ENCODE data around the gene OR10Z1.

OR10Z1 gene, protein sequence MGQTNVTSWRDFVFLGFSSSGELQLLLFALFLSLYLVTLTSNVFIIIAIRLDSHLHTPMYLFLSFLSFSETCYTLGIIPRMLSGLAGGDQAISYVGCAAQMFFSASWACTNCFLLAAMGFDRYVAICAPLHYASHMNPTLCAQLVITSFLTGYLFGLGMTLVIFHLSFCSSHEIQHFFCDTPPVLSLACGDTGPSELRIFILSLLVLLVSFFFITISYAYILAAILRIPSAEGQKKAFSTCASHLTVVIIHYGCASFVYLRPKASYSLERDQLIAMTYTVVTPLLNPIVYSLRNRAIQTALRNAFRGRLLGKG

DNA sequence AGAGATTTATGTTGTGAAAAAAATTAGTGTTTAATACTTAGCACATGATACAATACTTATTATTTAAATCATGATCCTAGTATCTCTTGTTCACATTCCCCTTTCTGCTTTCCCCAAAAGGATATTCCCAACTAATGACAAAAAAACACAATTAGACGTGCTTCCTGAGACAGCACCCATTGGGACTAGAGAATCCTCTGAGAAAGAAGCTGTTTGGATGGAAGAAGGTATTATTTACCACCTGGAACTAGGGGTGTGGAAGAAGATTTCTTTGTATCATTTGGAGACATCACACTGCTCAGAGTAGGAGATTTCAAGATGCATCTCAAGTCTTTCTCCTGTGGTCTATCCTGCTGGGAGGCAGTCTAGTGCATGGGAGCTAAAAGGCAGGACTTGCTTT is at the start of gene OR10Z1:
OR10Z1 (plus strand) TSS at position 301 of the 400 bp plus-strand sequence. CDS start 1,171 bp downstream, outside the sequence.
- DNase-seq: no peak

DNA sequence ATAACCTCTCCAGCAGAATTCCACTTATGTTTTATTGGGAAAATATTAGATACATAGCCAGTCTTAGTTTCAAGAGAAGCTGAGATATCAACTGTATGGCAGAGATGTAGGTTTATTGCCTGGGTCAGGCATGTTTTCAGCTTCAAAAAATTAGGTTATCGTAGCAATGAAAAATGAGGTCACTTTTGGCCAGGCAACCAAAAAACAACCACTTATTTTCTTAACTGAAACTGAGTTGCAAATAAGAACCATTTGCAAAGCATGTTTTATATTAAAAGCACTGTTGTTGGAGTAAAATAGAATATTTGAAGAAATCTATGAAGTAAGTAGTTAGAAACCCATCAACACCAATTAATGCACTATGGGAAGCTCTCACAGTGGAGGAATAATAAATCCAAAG is 45.4 kb upstream of the OR10Z1 start:
- no peak for DNase-seq

GRCh38 chr1:158563853-158564252 is 41.2 kb upstream of the OR10Z1 start:
- DNase-seq: no peak

- no peak for DNase-seq
These were observed 40.5 kb upstream of the OR10Z1 start for GRCh38 chr1:158564608-158565007.

DNA sequence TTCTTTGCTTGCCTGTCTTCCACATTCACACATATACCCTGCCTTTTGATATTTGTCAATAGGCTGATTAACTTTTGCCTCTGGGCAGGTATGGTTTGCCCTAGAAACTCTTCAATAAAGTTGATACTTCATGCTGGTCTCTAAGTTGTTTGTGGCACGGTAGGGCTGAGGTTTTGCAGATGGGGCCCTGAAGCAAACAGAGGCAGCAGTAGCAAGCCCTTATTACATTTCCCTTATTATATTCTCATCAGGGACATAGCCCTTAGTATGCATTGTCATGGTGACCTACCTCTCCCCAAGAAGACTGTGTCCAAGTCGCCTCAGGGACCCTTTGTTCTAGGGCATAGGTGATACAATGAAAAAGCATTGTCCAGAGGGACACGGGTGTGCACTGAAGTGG is 34.6 kb upstream of the OR10Z1 start, which contains the start of gene OR6P1:
OR6P1 (minus strand) TSS at position 101 of the 400 bp plus-strand sequence. CDS start 6,976 bp downstream, outside the sequence.
- no peak for DNase-seq

GRCh38 chr1:158572226-158572625 is 32.8 kb upstream of the OR10Z1 start:
- no peak for DNase-seq

DNA sequence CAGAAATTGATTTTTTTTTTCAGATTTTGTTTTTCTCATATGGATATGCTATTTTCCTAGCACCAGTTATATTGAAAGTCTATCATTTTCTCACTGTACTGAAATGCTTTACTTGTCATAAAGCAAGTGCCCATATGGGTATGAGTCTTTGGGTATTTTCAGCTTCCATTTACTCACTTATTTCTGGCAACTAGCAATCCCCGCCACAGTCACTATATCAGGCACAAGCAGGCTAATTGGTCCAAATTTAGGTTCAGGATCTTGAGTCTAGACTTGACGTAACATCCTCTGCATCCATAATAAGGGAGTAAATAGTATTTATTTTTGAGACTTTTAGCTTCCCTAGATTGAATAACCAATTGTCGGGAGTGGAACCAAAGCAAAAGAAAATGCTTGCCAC is 27.5 kb upstream of the OR10Z1 start:
- DNase-seq: no peak

GRCh38 chr1:158579733-158580132 is 25.3 kb upstream of the OR10Z1 start, which contains the start of gene OR10X1:
Gene OR10X1, minus strand, starts transcription at chr1:158579899. Its CDS starts 0 bp downstream, at chr1:158579899.
- no peak for DNase-seq

- DNase-seq: no peak
These were observed 21.1 kb upstream of the OR10Z1 start for GRCh38 chr1:158583962-158584361.

GRCh38 chr1:158586942-158587341 is 18.1 kb upstream of the OR10Z1 start:
- no peak for DNase-seq

GRCh38 chr1:158600735-158601134 is 4.3 kb upstream of the OR10Z1 start:
- DNase-seq: no peak

DNA sequence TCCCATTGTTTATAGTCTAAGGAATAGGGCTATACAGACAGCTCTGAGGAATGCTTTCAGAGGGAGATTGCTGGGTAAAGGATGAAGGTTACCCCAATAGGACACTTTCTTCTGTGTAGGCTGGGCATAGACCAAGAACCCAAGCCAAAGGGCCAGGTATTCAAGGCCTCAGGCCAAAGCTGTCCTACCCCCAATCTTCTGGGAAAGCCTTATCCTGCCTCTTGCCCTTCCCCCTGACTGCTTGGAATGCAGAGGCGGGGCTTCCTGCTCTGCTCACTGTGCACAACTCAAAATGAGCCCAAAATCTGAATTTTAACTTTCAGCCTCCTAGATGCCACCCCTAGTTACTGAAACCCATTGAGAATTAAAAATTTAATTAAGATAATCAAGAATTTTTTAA is 2.2 kb downstream of the OR10Z1 start:
- DNase-seq: no peak

DNA sequence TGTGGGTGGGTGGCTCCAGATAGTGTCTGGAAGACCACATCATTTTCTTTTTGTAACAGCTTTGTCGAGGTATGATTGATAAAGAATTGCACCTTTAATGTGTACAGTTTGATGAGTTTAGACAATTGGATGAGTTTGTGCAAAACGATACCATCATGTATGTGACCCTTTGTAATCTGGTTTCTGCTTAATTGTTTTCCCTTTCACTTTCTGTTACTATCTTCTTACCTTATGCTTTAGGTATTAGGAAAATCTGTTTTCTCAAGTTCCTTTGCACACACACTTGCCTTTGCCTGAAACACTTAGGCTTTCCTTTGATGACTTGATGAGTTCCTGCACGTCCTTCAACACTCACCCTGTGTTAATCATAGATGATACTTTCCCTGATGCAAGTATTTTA is 6.8 kb downstream of the OR10Z1 start:
- no peak for DNase-seq

DNA sequence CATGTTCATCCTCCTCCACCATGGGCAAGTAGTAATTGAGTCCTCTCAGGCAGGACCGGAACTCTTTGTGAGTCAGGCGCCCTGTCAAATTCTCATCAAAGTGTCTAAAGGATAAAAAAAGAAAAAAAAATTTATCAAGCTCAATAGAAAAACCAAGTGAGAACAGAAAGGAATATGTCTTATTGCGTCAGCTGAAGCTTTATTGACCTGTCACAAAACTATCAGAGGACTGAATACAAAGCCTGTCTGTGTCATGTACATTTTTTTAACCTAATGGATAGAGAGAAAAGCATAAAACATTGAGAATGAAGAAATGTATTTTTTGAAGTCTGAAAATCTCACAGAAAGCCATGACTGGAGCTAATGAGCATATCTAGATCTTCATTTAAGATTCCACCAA is 8.7 kb downstream of the OR10Z1 start:
- DNase-seq: no peak

- no peak for DNase-seq
These were observed 33.1 kb downstream of the OR10Z1 start for GRCh38 chr1:158638146-158638545.

- DNase-seq: no peak
These were observed 33.8 kb downstream of the OR10Z1 start for GRCh38 chr1:158638904-158639303.

DNA sequence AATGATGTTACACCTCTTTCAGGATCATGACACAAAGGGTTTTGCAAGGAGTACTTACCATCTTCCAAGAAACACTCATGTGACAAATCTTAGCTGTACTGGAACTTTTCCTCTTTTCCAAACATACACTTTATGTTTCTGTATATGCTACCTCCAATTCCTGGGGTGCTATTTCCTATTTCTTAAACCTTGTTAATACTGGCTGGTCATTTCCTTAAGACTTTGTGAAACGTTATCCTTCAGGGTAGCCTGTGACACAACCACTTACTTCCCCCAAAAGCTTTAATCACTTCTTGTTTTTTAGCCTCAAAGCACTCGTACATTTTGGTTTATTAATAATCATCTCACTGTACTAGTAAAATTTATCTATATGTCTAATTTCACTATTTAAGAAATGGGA is 39.4 kb downstream of the OR10Z1 start:
- DNase-seq: no peak

DNA sequence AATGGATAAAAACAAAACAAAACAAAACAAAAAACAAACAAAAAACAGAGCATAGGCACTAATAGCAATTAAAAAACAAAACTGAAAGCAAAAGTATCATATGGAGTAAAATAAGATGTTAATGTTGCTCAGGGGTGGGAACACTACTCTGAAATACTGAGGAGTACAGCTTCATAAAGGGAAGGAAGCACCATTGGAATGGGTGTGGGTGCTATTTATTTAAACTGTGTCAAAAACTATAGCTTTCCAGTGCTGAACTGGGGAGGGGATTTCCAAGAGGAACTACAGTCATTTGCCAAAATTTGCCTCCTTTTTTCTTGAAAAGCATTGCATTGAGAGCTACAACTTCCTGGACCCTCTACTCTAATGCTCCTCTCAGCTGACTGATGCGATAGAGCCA is 41.4 kb downstream of the OR10Z1 start:
- no peak for DNase-seq

- DNase-seq: no peak
These were observed 44.0 kb downstream of the OR10Z1 start for GRCh38 chr1:158649052-158649451.

- DNase-seq: no peak
These were observed 47.8 kb downstream of the OR10Z1 start for GRCh38 chr1:158652721-158653334.

DNA sequence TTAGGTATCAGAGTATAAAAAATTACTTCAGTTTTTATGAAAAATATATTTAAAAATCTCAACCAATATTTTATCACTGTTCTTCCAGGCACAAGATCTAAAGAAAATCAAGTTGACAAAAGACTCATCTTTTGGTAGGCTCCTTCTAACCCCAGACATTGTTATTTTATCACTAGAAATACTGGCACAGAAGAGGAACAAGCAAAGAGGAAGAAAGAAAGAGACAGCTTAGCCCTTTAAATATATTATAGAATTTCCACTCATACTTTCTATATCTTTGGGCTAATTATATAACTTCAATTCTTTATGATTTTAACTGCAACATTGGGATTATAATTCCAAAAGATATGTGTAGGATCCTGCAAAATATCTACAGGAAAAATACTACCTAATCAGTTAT is 49.0 kb downstream of the OR10Z1 start:
- no peak for DNase-seq

- peak; percentile 24 for DNase-seq
These were observed 49.5 kb downstream of the OR10Z1 start for GRCh38 chr1:158654571-158654970.

Measured in CD4-positive, alpha-beta T cell treated with Interleukin-15 for 1 hour (primary cell).